Heart right ventricle (tissue), 16 donors: Measurements from ENCODE around the gene TFF3. TPM values are rescaled to one million over a fixed set of nuclear protein-coding genes. Genes with fewer than 3 reads are reported as not detected.

Experiments
- ATAC-seq, 8 donors: fragments of 200-7000 bp; cut with Tn5 transposase; one replicate each; pipeline ENCODE4 v1.9.1; 2020; ENCODE audit warnings: mild to moderate bottlenecking in 8 of 8, moderate library complexity in 8 of 8, moderate number of reproducible peaks in 1 of 8
- DNase-seq, 2 donors: peaks; one replicate each; pipeline ENCODE4 v3.0.0-alpha.2; 2020
- H3K27ac ChIP-seq, 10 donors: fragments of 200-600 bp; sonication (generic) in 2 of 10; one replicate each; pipeline versions ENCODE4 v1.5.0 to v1.8.0; 2020 to 2022; ENCODE audit warnings: mild to moderate bottlenecking in 3 of 10
- H3K27me3 ChIP-seq, 7 donors: fragments of 200-600 bp; one replicate each; pipeline ENCODE4 v1.8.0; 2021 to 2022; ENCODE audit warnings: mild to moderate bottlenecking in 2 of 7
- H3K36me3 ChIP-seq, 9 donors: fragments of 200-600 bp; sonication (generic) in 1 of 9; one replicate each; pipeline versions ENCODE4 v1.5.0 to v1.8.0; 2020 to 2022; ENCODE audit warnings: mild to moderate bottlenecking in 2 of 9
- H3K4me1 ChIP-seq, 9 donors: fragments of 200-600 bp; sonication (generic) in 1 of 9; one replicate each; pipeline versions ENCODE4 v1.5.0 to v1.8.0; 2020 to 2022; ENCODE audit warnings: mild to moderate bottlenecking in 4 of 9
- H3K4me3 ChIP-seq, 10 donors: fragments of 200-600 bp; sonication (generic) in 2 of 10; one replicate each; pipeline versions ENCODE4 v1.5.0 to v1.8.0; 2020 to 2022; ENCODE audit warnings: mild to moderate bottlenecking in 7 of 10, moderate library complexity in 2 of 10
- H3K9me3 ChIP-seq, 11 donors: fragments of 200-600 bp in 10 of 11; sonication (generic) in 2 of 11; one replicate each; pipeline versions ENCODE4 v1.5.0 to v1.8.0; 2013 to 2022; ENCODE audit warnings: mild to moderate bottlenecking in 2 of 11, control low read depth in 1 of 11, moderate library complexity in 1 of 11
- WGBS, 2 donors: extraction: QIAGEN DNeasy Blood & Tissue Kit; methylation state at CpG; one replicate each; pipeline ENCODE4 v1.1.7; 2013; ENCODE audit warnings: inconsistent platforms in 1 of 2; 5-methylcytosine and 5-hydroxymethylcytosine counted together
- intact Hi-C, 10 donors: fragments of 100-400 bp; cut with DNase I; formaldehyde crosslinking; loops; one replicate each; pipeline versions ENCODE4 v1.11.1 to v1.14.2; 2022
- polyA plus RNA-seq, 2 donors: library from polyadenylated mRNA; stranded (reverse); fragments of 200-250 nt; gene quantifications; one replicate each; pipeline ENCODE4 v1.2.3, GENCODE V29; 2013
- total RNA-seq, 10 donors: library from RNA; stranded (reverse); fragmentation: NEBNext Ultra II Directional in 3 of 10; extraction: Animal tissue kit (Norgen Biotek cat#: 25700) in 3 of 10; gene quantifications; one replicate each; pipeline versions ENCODE4 v1.2.1 to v1.2.4, GENCODE V29; 2021 to 2023
- TF ChIP-seq, protein P1 (sequence below), 9 donors: fragments of 200-600 bp; sonication (generic) in 2 of 9; IDR thresholded peaks; one replicate each; pipeline versions ENCODE4 v1.5.0 to v1.8.0; 2021 to 2022; ENCODE audit warnings: antibody characterized with exemption in 9 of 9, mild to moderate bottlenecking in 5 of 9, moderate library complexity in 1 of 9
- donor health status: Arrhythmogenic right ventricular cardiomyopathy.
- donor health status: ischemic (EF 13 %, LVEDD 7.1; RV severe dilation, severe dysfunction).
- donor health status: healthy with polysubstance abuse.
- donor health status: DM: no; HTN: yes; CAD: no.
- donor health status: DM: no; HTN: no; CAD: no.
- donor health status: ischemic (EF 25% LVEDD 6.9; RV normal size, moderate dysfunction).
- donor health status: ischemic (EF 25% LVEDD 5.7; RV mildly dilated, moderate dysfunction).
- donor health status: healthy.
- donor health status: DM: yes; HTN: yes; CAD: no.
- donor health status: Ischemic cardiomyopathy.
- donor health status: ischemic (EF 35%, LVEDD 5.7; RV mildly dilated, moderate dysfunction).
- donor health status: nonischemic (EF 11% LVEDD 7.7; RV severe dilation, severe dysfunction).
- donor health status: DM: yes; HTN: yes; CAD: no.
- donor health status: PGD.
- donor health status: ischemic (EF 29% LVEDD 5.4; RV normal size, mild dysfunction).
- donor health status: nonischemic (EF 23%, LVEDD 6.1; RV moderate dilation, normal function).

TFF3 gene
- total and polyA plus RNA-seq, 12 donors = 0.90 to 7.9 (median 2.7) TPM

DNA sequence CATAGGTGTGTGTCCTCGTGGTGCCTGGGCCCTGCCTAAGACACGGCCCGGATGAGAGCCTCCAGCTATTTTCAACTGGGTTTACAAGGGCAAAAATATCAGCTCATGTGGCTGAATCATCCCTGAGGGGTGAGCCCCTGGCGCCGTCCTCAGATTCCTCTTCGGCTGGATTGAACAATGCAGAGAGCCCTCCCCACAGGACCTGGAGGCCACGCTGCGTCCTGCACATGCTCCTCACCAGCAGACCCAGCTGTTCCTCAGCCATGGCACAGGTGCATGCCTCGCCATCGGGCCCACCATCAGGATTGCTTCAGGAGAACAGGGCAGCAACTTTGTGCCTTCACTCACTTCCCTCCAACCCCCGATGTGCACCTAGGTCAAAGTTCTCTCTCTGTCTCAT is 35.3 kb downstream of the TFF3 start:
- TF ChIP-seq, protein P1, sequence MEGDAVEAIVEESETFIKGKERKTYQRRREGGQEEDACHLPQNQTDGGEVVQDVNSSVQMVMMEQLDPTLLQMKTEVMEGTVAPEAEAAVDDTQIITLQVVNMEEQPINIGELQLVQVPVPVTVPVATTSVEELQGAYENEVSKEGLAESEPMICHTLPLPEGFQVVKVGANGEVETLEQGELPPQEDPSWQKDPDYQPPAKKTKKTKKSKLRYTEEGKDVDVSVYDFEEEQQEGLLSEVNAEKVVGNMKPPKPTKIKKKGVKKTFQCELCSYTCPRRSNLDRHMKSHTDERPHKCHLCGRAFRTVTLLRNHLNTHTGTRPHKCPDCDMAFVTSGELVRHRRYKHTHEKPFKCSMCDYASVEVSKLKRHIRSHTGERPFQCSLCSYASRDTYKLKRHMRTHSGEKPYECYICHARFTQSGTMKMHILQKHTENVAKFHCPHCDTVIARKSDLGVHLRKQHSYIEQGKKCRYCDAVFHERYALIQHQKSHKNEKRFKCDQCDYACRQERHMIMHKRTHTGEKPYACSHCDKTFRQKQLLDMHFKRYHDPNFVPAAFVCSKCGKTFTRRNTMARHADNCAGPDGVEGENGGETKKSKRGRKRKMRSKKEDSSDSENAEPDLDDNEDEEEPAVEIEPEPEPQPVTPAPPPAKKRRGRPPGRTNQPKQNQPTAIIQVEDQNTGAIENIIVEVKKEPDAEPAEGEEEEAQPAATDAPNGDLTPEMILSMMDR (IDR thresholded peaks at IDR 0.05) = no peak
- Histone ChIP-seq H3K4me1 (no peaks in the 10 kb centered on the region), H3K27me3 (no peaks in the 10 kb centered on the region), H3K4me3 (no peak overlapping the region), H3K9me3 (no peaks in the 10 kb centered on the region), H3K27ac (no peak overlapping the region), H3K36me3 (peaks cover 0 to 83% (median 0%) of the 10 kb centered on the region in 9 donors)
- no peak for ATAC-seq
- DNase-seq = no peak
- WGBS, 2 donors = 89 to 90% methylated on average over 11 of the region's 11 CpGs
- intact Hi-C loops = no loop called here

DNA sequence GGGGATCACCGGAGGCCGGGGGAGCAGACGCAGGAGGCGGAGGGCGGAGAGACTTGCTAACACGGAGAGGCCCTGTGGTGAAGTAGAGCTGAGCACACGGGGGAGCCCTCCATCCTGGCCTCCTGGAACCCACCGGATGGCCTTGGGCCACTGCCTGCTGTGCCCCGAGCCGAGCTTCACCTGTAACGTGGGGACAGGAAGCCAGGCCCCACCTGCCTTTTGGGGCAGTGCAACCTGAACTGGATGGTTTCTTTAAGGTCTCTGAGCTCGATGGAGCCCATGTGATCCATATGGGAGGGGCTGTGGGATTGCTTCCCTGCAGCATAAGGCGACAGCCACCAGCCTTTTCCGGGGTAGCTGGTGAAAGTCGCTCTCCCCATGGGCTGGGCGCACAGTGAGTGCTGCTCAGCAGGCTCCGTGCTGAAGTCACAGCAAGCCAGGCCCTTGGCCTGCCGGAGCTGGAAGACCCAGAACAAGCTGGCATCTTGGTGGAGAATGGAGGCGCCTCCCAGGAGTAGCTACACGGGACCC is 35.8 kb downstream of the TFF3 start:
- 87 to 88% methylated on average over 20 of the region's 20 CpGs for WGBS, 2 donors
- intact Hi-C loops = no loop called here
- H3K9me3 ChIP-seq = no peaks in the 10 kb centered on the region
- ATAC-seq (peak in 1 of 8 donors; percentile 3), DNase-seq (no peak)
- TF ChIP-seq, protein P1 (IDR thresholded peaks at IDR 0.05) = no peak
- H3K36me3 ChIP-seq = peaks cover 0 to 83% (median 0%) of the 10 kb centered on the region in 9 donors
- H3K27me3 ChIP-seq = no peaks in the 10 kb centered on the region
- no peak overlapping the region for H3K4me3 ChIP-seq
- H3K27ac ChIP-seq = no peak overlapping the region
- H3K4me1 ChIP-seq = no peaks in the 10 kb centered on the region

DNA sequence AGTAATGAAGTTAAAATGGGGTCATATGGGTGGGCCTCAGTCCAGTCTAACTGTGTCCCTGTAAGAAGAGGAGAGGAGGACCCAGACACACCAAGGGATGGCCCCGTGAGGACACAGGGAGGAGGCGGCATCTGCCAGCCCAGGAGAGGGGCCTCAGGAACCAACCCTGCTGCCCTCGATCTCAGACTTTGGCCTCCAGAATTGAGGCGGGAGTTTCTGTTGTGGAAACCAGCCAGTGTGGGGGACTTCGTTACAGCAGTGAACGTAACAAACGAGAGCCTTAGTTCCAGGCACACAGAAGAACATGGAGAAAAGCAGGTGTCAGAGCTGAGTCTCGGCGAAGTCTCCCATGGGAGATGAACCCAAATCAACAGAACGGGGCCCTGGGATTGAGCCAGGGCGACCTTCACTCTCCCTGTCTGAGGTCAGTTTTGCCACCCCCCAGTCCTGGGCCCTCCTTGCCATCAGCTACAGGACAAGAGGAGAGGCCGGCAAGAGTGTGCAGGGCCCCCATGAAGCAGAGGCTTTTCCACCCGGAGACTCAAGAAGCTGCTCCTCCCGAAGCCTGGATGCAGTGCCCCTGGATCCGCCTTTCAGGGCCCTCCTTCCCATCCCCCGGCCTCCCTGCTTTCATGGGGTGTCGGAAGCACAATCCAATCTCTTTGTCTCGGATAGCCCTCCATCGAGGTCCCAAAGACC is 36.6 kb downstream of the TFF3 start:
- intact Hi-C loops = no loop called here
- H3K27ac ChIP-seq = no peak overlapping the region
- ATAC-seq (peak in 1 of 8 donors; percentile 4), DNase-seq (no peak)
- H3K4me3 ChIP-seq = no peak overlapping the region
- H3K9me3 ChIP-seq = no peaks in the 10 kb centered on the region
- TF ChIP-seq, protein P1 (IDR thresholded peaks at IDR 0.05) = no peak
- H3K27me3 ChIP-seq = no peaks in the 10 kb centered on the region
- 90 to 92% methylated on average over 19 of the region's 19 CpGs for WGBS, 2 donors
- H3K4me1 ChIP-seq = no peaks in the 10 kb centered on the region
- peaks cover 0 to 83% (median 0%) of the 10 kb centered on the region in 9 donors for H3K36me3 ChIP-seq

DNA sequence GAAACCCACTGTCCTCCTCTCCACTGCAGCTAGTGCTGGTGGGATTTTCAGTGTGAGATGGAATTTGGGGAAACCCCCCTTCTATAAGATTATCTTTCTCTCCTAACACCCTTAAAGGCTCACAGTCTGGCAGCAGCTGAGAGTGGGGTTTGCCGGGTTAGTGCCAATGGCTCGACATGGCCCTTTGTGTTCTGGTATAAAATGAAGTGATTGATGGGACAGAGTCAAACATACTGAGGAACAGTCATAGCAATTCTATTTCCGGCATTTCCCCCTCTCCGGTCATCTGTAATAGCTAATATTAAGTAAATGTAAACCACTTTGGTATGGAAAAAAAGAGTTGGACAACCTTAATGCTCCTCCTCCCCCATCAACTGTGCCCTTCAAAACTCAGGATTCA is 37.6 kb downstream of the TFF3 start:
- no peaks in the 10 kb centered on the region for H3K27me3 ChIP-seq
- no peaks in the 10 kb centered on the region for H3K4me1 ChIP-seq
- TF ChIP-seq, protein P1 (IDR thresholded peaks at IDR 0.05) = no peak
- intact Hi-C loops = no loop called here
- no peak overlapping the region for H3K27ac ChIP-seq
- H3K36me3 ChIP-seq = peaks cover 0 to 85% (median 0%) of the 10 kb centered on the region in 9 donors
- no peaks in the 10 kb centered on the region for H3K9me3 ChIP-seq
- H3K4me3 ChIP-seq = no peak overlapping the region
- DNase-seq = no peak
- ATAC-seq = no peak
- WGBS, 2 donors = 93 to 95% methylated on average over 4 of the region's 4 CpGs
